ENCODE results near the gene TIGD7. TPM values are rescaled to one million over a fixed set of nuclear protein-coding genes. Genes with fewer than 3 reads are reported as not detected.

TIGD7 gene
- total RNA-seq, 1 experiment from 2014 or later = 9.3 TPM

- TSS peak; percentile 56 for BruUV-seq (replicated peaks)
- Mint-ChIP-seq H3K27me3 (ENCODE audit: unreplicated experiment) (no peaks in the 10 kb centered on the region), H3K4me1 (ENCODE audit: low read depth, unreplicated experiment) (no peaks in the 10 kb centered on the region), H3K4me3 (ENCODE audit: low read depth, unreplicated experiment) (peak overlapping the region; percentile 68), H3K9me3 (ENCODE audit: low read depth, unreplicated experiment) (peaks cover 13% of the 10 kb centered on the region), H3K36me3 (ENCODE audit: insufficient read depth, unreplicated experiment) (peaks cover 79% of the 10 kb centered on the region), H3K27ac (ENCODE audit: unreplicated experiment) (no peak overlapping the region)
- TF ChIP-seq CTCF (IDR thresholded peaks at IDR 0.05; ENCODE audit: unreplicated experiment) = no peak
- DNase-seq = no peak
- CTCF ChIA-PET = no interaction called here
- intact Hi-C loops (cut with micrococcal nuclease; ENCODE audit: unreplicated experiment) = no loop called here
Measured at GRCh38 chr16:3306078-3306477, 848 bp upstream of the TIGD7 start.

GRCh38 chr16:3304370-3304769 lies 860 bp downstream of the TIGD7 start:
- Mint-ChIP-seq H3K36me3 (ENCODE audit: insufficient read depth, unreplicated experiment) (peaks cover 76% of the 10 kb centered on the region), H3K4me3 (ENCODE audit: low read depth, unreplicated experiment) (peak overlapping the region; percentile 68), H3K27ac (ENCODE audit: unreplicated experiment) (peak overlapping the region; percentile 1), H3K4me1 (ENCODE audit: low read depth, unreplicated experiment) (no peaks in the 10 kb centered on the region), H3K27me3 (ENCODE audit: unreplicated experiment) (no peaks in the 10 kb centered on the region), H3K9me3 (ENCODE audit: low read depth, unreplicated experiment) (peaks cover 18% of the 10 kb centered on the region)
- TF ChIP-seq CTCF (IDR thresholded peaks at IDR 0.05; ENCODE audit: unreplicated experiment) = no peak
- CTCF ChIA-PET = no interaction called here
- intact Hi-C loops (cut with micrococcal nuclease; ENCODE audit: unreplicated experiment) = no loop called here
- no TSS peak for BruUV-seq (replicated peaks)
- DNase-seq = no peak

DNA sequence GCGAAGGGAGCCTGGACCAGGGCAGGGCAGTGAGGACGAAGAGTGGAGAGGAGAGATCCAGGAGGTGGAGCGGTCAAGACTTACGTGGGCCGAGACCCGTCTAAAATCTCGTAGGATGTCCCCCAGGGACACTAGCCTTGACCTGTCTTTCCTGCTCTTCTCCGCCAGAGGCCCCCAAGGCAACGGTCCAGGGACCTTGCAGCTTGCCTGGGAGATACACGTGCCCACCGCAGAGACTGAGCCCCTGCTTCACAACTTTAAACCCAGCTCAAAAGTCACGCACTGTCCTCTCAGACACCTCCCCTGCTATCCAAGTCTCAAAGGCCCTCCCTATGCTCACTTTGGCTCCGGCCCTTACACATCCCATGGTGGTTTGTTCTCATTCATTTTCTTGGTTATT lies 9.4 kb downstream of the TIGD7 start:
- H3K27me3 Mint-ChIP-seq (ENCODE audit: unreplicated experiment) = no peaks in the 10 kb centered on the region
- no TSS peak for BruUV-seq (replicated peaks)
- no peak for TF ChIP-seq CTCF (IDR thresholded peaks at IDR 0.05; ENCODE audit: unreplicated experiment)
- DNase-seq = no peak
- CTCF ChIA-PET = no interaction called here
- intact Hi-C loops (cut with micrococcal nuclease; ENCODE audit: unreplicated experiment) = no loop called here
- H3K4me3 Mint-ChIP-seq (ENCODE audit: low read depth, unreplicated experiment) = no peak overlapping the region
- H3K9me3 Mint-ChIP-seq (ENCODE audit: low read depth, unreplicated experiment) = peaks cover 31% of the 10 kb centered on the region
- peaks cover 71% of the 10 kb centered on the region for H3K36me3 Mint-ChIP-seq (ENCODE audit: insufficient read depth, unreplicated experiment)
- H3K27ac Mint-ChIP-seq (ENCODE audit: unreplicated experiment) = peak overlapping the region; percentile 10
- no peaks in the 10 kb centered on the region for H3K4me1 Mint-ChIP-seq (ENCODE audit: low read depth, unreplicated experiment)

DNA sequence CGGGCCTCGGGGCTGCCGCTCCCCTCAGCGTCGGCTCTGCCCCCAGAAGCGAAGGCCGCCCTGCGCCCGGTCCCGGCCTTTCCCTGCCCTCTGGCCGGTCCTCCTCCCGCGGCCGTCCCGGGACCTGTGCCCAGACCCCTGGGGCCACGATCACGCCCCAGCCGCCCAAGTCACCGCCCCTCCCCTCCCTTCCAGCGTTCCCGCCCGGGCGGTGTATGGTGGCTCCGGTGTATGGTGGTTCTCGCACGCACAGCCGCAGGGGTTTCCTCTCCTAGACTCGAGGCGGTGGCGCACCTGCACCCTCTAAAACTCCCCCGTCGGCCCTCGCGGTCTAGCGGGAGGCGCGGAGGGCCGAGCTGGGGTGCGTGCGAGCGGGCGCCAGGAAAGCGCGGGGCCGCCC lies 10.0 kb downstream of the TIGD7 start:
- Mint-ChIP-seq H3K4me3 (ENCODE audit: low read depth, unreplicated experiment) (no peak overlapping the region), H3K36me3 (ENCODE audit: insufficient read depth, unreplicated experiment) (peaks cover 72% of the 10 kb centered on the region), H3K27me3 (ENCODE audit: unreplicated experiment) (no peaks in the 10 kb centered on the region), H3K9me3 (ENCODE audit: low read depth, unreplicated experiment) (peaks cover 27% of the 10 kb centered on the region), H3K27ac (ENCODE audit: unreplicated experiment) (peak overlapping the region; percentile 10), H3K4me1 (ENCODE audit: low read depth, unreplicated experiment) (no peaks in the 10 kb centered on the region)
- DNase-seq = no peak
- CTCF ChIA-PET = no interaction called here
- intact Hi-C loops (cut with micrococcal nuclease; ENCODE audit: unreplicated experiment) = no loop called here
- no TSS peak for BruUV-seq (replicated peaks)
- TF ChIP-seq CTCF (IDR thresholded peaks at IDR 0.05; ENCODE audit: unreplicated experiment) = no peak

All from Calu3 (cell line).